ENCODE results near the gene PLA2G2C.

The PLA2G2C gene

DNA sequence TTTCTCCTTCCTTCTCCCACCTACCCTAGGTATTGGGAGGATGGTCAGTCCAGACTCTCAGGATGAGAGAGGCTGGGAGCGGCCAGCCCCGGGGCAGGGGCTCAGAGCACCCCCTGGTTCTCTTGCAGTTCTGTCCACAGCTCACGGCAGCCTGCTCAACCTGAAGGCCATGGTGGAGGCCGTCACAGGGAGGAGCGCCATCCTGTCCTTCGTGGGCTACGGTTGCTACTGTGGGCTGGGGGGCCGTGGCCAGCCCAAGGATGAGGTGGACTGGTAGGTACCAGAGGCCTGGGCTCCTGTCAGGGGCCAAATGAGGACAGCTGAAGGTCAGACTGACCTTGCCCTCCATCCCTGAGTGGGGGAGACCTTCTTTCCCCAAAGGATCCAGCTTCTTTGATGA is 43.0 kb downstream of the PLA2G2C start:
- no peaks in the 10 kb centered on the region for H3K4me1 ChIP-seq (ENCODE audit: insufficient read depth, low read length)
- H3K36me3 ChIP-seq (ENCODE audit: insufficient read depth, low read length), result no peaks in the 10 kb centered on the region
- H3K9ac ChIP-seq (ENCODE audit: low read depth, low read length), result no peak overlapping the region
- no peaks in the 10 kb centered on the region for H3K9me3 ChIP-seq (ENCODE audit: insufficient read depth, low read length, severe bottlenecking)
- no peak overlapping the region for H3K4me2 ChIP-seq (ENCODE audit: insufficient read depth, low read length)
- H3K27ac ChIP-seq (ENCODE audit: low read length), result no peak overlapping the region
- DNase-seq (no peak), ATAC-seq (ENCODE audit: insufficient read depth, low read depth) (no peak)
- H3K27me3 ChIP-seq (ENCODE audit: insufficient read depth, low read length, poor library complexity), result no peaks in the 10 kb centered on the region
- no peak overlapping the region for H3K4me3 ChIP-seq (ENCODE audit: low read depth in 1 of 2, low read length in 2 of 2)
- H3K79me2 ChIP-seq (ENCODE audit: insufficient read depth, low read length), result no peaks in the 10 kb centered on the region
- TF ChIP-seq EZH2 (IDR thresholded peaks at IDR 0.05; ENCODE audit: borderline replicate concordance, low read depth, low read length, severe bottlenecking) (no peak), CTCF (IDR thresholded peaks at IDR 0.05; ENCODE audit: borderline replicate concordance, extremely low read depth, low read length, poor library complexity, severe bottlenecking) (no peak)
- no peak overlapping the region for H2AFZ ChIP-seq (ENCODE audit: low read depth, low read length)
- H4K20me1 ChIP-seq (ENCODE audit: insufficient read depth, low read length), result peaks cover 3% of the 10 kb centered on the region; the same call in 1 of the 2 replicates

- ATAC-seq (ENCODE audit: insufficient read depth, low read depth) (no peak), DNase-seq (no peak)
- no peak for TF ChIP-seq CTCF (IDR thresholded peaks at IDR 0.05; ENCODE audit: borderline replicate concordance, extremely low read depth, low read length, poor library complexity, severe bottlenecking)
- H3K4me3 ChIP-seq (ENCODE audit: low read depth in 1 of 2, low read length in 2 of 2), result no peak overlapping the region
- H3K79me2 ChIP-seq (ENCODE audit: insufficient read depth, low read length), result no peaks in the 10 kb centered on the region
- H3K36me3 ChIP-seq (ENCODE audit: insufficient read depth, low read length), result no peaks in the 10 kb centered on the region
- no peak overlapping the region for H2AFZ ChIP-seq (ENCODE audit: low read depth, low read length)
- peaks cover under 1% of the 10 kb centered on the region for H3K27me3 ChIP-seq (ENCODE audit: insufficient read depth, low read length, poor library complexity)
- no peak overlapping the region for H3K9ac ChIP-seq (ENCODE audit: low read depth, low read length)
- no peaks in the 10 kb centered on the region for H3K4me1 ChIP-seq (ENCODE audit: insufficient read depth, low read length)
- no peak overlapping the region for H3K4me2 ChIP-seq (ENCODE audit: insufficient read depth, low read length)
- no peak overlapping the region for H3K27ac ChIP-seq (ENCODE audit: low read length)
- H3K9me3 ChIP-seq (ENCODE audit: insufficient read depth, low read length, severe bottlenecking), result no peaks in the 10 kb centered on the region
- H4K20me1 ChIP-seq (ENCODE audit: insufficient read depth, low read length), result peaks cover 3% of the 10 kb centered on the region; the same call in 1 of the 2 replicates
These were observed 44.2 kb downstream of the PLA2G2C start for GRCh38 chr1:20142001-20142710.

DNA sequence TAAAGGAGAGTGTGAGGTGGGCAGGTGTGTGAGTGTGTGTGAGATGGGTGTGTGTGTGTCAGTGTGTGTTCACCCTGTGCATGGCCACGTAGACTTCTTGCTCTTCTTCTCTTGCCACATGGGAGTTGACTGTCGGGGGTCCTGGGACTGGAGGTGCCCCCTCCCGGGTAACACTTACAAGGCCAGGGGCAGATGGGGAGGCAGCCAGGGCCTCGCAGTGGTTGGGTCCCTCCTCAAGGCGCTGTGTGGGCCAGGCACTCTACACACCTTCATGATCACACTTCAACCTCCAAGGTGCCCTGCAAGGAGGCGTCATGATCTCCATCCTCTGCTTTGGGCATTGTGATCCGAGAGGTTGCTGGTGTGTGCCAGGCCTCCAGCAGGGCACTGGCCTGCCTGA is 44.9 kb downstream of the PLA2G2C start:
- Histone ChIP-seq H3K36me3 (ENCODE audit: insufficient read depth, low read length) (no peaks in the 10 kb centered on the region), H3K9ac (ENCODE audit: low read depth, low read length) (no peak overlapping the region), H3K9me3 (ENCODE audit: insufficient read depth, low read length, severe bottlenecking) (no peaks in the 10 kb centered on the region), H3K4me2 (ENCODE audit: insufficient read depth, low read length) (no peak overlapping the region), H2AFZ (ENCODE audit: low read depth, low read length) (no peak overlapping the region), H4K20me1 (ENCODE audit: insufficient read depth, low read length) (peaks cover 3% of the 10 kb centered on the region; the same call in 1 of the 2 replicates), H3K27ac (ENCODE audit: low read length) (no peak overlapping the region), H3K4me3 (ENCODE audit: low read depth in 1 of 2, low read length in 2 of 2) (no peak overlapping the region), H3K79me2 (ENCODE audit: insufficient read depth, low read length) (no peaks in the 10 kb centered on the region), H3K27me3 (ENCODE audit: insufficient read depth, low read length, poor library complexity) (peaks cover 4% of the 10 kb centered on the region), H3K4me1 (ENCODE audit: insufficient read depth, low read length) (no peaks in the 10 kb centered on the region)
- DNase-seq (no peak), ATAC-seq (ENCODE audit: insufficient read depth, low read depth) (no peak)
- TF ChIP-seq EZH2 (IDR thresholded peaks at IDR 0.05; ENCODE audit: borderline replicate concordance, low read depth, low read length, severe bottlenecking), result no peak
- no peak for TF ChIP-seq CTCF (IDR thresholded peaks at IDR 0.05; ENCODE audit: borderline replicate concordance, extremely low read depth, low read length, poor library complexity, severe bottlenecking)
